Cardiac muscle cell (in vitro differentiated cells and primary cell): ENCODE data around the gene BHLHA15. TPM values are rescaled to one million over a fixed set of nuclear protein-coding genes. Genes with fewer than 3 reads are reported as not detected.

Experiments
- DNase-seq, 2 donors: peaks; one replicate each; pipeline versions ENCODE4 v3.0.0 to v3.0.0-alpha.2; 2010 to 2017; ENCODE audit warnings: low read depth in 1 of 2, low spot score in 1 of 2
- H3K27ac ChIP-seq: fragments of 200-600 bp; sonication (generic); 2 replicates; pipeline ENCODE4 v1.5.1; 2016
- H3K27me3 ChIP-seq: fragments of 200-600 bp; sonication (generic); 2 replicates; pipeline ENCODE4 v1.6.0; 2016; ENCODE audit warnings: control low read depth
- H3K36me3 ChIP-seq: fragments of 200-600 bp; sonication (generic); 2 replicates; pipeline ENCODE4 v1.5.1; 2016; ENCODE audit warnings: control low read depth
- H3K4me1 ChIP-seq: fragments of 200-600 bp; sonication (generic); 2 replicates; pipeline ENCODE4 v1.8.1; 2017; ENCODE audit warnings: low read depth, mild to moderate bottlenecking, mixed run types
- H3K4me3 ChIP-seq: fragments of 200-600 bp; sonication (generic); 2 replicates; pipeline ENCODE4 v1.5.1; 2016; ENCODE audit warnings: mild to moderate bottlenecking
- H3K9me3 ChIP-seq: fragments of 200-600 bp; sonication (generic); 2 replicates; pipeline ENCODE4 v1.5.1; 2017; ENCODE audit warnings: low read depth, mild to moderate bottlenecking, control low read depth
- CTCF ChIP-seq: IDR thresholded peaks from 2 replicates; pipeline ENCODE4 v1.5.1; 2012; ENCODE audit warnings: low read depth, mild to moderate bottlenecking, low read length
- polyA plus RNA-seq: library from polyadenylated mRNA; unstranded; fragments of >200 nt; fragmentation: Nextera tagmentation; extraction: Ambion mirVana; gene quantifications from 2 replicates; pipeline ENCODE4 v1.2.1, GENCODE V29; 2016
- total RNA-seq: library from RNA; depleted of rRNA; stranded (reverse); fragments of >200 nt; gene quantifications from 2 replicates; pipeline ENCODE4 v1.2.3, GENCODE V29; 2016

BHLHA15 gene
- 2.2 TPM in 1 of 2 replicates, not detected in the other for total RNA-seq
- polyA plus RNA-seq = 0.44 TPM in 1 of 2 replicates, not detected in the other

DNA sequence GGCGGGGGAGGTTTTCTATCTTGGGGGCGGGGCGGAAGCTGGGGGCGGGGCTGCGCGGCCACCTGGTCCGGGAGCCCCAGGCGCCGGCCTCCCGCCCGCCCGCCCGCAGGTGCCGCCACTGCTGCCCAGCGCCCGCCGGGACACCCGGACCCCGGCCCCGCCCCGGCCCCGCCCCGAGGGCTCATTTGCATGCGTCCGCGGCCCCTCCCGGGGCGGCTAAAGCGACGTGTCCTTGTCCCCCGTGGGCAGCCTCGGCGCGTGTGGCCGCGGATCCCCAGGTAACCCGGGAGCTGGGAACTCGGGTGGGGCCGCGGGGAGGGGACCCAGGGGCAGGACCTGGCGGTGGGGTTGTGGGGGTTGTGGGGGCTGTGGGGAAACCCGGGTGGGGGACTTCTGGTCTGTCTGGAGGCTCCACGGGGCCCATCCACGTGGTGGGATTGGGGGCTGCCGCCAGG, at the start of gene BHLHA15:
TSS of gene BHLHA15 (plus strand) at position 219 of the 455 bp plus-strand sequence. CDS start 871 bp downstream, outside the sequence.
- DNase-seq = peak in 1 of 2 donors; percentile 41
- TF ChIP-seq CTCF = no peak
- H3K36me3 ChIP-seq = peaks cover 5% of the 10 kb centered on the region

DNA sequence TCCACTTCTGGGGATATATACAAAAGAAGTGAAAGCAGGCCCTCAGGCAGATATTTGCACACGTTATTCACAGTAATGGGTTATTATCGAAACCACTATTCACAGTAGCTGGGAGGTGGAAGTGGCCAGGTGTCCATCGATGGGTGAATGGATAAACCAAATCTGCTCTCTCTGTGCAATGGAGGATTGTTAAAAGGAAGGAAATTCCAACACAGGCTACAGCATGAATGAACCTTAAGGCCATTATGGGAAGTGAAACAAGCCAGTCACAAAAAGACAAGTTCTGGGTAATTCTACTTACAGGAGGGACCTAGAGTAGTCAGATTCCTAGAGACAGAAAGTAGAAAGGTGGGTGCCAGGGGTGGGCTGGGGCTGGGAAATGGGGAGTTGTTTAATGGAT, 48.5 kb upstream of the BHLHA15 start:
- no peaks in the 10 kb centered on the region for H3K36me3 ChIP-seq
- no peak for TF ChIP-seq CTCF
- peaks cover 10% of the 10 kb centered on the region for H3K4me1 ChIP-seq
- H3K4me3 ChIP-seq = no peak overlapping the region
- H3K27me3 ChIP-seq = no peaks in the 10 kb centered on the region
- H3K9me3 ChIP-seq = no peaks in the 10 kb centered on the region
- no peak for DNase-seq
- no peak overlapping the region for H3K27ac ChIP-seq

More for the DNA sequence above, at the start of gene BHLHA15:
- Histone ChIP-seq H3K4me3 (peak within 1 kb of the TSS; percentile 32), H3K9me3 (no peaks in the 10 kb centered on the region), H3K4me1 (no peaks in the 10 kb centered on the region), H3K27me3 (peaks cover 5% of the 10 kb centered on the region), H3K27ac (no peak within 1 kb of the TSS)

- H3K36me3 ChIP-seq = no peaks in the 10 kb centered on the region
- H3K27me3 ChIP-seq = no peaks in the 10 kb centered on the region
- peaks cover 10% of the 10 kb centered on the region for H3K4me1 ChIP-seq
- peak overlapping the region; percentile 71 for H3K27ac ChIP-seq
- no peak for DNase-seq
- no peaks in the 10 kb centered on the region for H3K9me3 ChIP-seq
- no peak for TF ChIP-seq CTCF
- no peak overlapping the region for H3K4me3 ChIP-seq
Observed at GRCh38 chr7:98163269-98163668, 48.0 kb upstream of the BHLHA15 start.

DNA sequence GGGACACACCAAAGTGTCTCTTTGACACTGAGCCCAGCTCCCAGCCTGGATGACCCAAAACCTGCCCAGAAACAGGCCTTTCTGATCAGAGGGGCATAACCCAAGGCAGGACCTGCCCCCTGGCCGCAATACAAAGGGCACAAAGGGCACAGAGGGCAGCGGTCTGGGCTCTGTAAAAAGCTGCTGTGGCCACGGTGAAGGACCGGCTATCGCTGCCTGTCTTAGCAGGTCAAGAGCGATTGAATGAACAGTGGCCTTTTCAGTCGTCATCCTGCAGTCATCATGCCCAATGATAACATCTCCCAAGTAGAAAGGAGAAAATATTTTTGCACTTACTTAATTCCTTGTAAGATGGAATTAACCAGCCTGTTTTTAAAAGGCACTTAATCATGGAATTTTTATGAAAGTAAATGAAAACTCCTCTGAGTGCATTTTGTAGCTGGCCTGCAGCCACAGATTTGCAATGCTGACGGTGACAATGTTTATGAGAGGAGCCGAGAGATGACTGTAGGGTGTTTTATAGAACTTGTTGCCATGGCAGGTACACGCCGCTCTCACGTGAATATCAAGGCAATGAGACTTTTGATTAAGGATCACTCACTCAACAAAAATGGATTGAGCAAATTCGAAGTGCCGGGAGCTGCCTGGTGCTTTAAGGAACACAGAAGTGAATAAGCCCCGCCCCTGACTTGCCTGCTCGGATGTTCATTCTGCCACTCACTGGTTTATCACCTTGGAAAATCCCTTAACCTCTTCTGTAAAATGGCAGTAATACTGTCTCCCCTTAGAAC, 47.3 kb upstream of the BHLHA15 start:
- Histone ChIP-seq H3K27ac (peak overlapping the region; percentile 71), H3K4me3 (no peak overlapping the region), H3K9me3 (no peaks in the 10 kb centered on the region), H3K27me3 (no peaks in the 10 kb centered on the region), H3K36me3 (no peaks in the 10 kb centered on the region), H3K4me1 (peaks cover 10% of the 10 kb centered on the region)
- DNase-seq = peak; percentile 17 to 30
- TF ChIP-seq CTCF = no peak

DNA sequence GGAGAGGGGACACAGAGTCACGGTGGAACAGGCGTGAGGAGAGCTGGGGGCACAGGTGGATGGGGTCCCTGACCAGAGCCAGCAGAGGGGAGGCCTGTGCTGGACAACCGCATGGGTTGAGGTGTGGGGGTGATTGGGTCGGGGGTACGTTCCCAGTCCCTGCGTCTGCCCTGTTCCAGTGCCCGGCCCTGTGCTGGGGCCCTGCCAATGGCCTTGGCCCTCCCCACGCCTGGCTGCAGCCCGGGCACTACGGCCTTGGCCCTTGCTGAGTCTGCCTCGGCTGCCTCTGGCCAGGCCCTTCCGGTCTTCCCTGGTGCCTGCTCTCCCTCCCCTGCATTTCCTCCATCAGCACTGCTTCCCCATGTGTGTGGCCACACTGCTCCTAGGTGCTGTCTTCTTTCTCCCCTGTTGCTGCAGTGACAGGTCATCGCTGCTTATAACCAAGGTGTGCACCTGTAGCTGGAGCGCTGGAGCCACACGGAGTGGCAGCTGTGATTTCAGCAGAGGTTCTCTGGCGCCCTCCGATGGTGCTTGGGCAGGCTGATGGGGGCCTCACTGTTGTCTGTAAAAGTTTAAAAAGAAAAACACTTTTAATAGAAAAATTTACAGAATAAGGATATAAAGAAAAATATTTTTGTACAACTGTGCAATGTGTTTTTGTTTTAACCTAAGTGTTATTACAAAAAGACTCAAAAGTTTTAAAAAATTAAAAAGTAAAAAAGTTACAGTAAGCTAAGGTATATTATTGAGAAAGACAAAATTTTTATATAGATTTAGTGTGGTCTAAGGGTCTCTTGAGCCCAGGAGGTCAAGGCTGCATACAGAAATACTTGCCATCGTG, 45.2 kb upstream of the BHLHA15 start:
- Histone ChIP-seq H3K4me3 (no peak overlapping the region), H3K36me3 (no peaks in the 10 kb centered on the region), H3K27me3 (no peaks in the 10 kb centered on the region), H3K9me3 (no peaks in the 10 kb centered on the region), H3K27ac (no peak overlapping the region), H3K4me1 (peaks cover 10% of the 10 kb centered on the region)
- DNase-seq = peak; percentile 37 to 63
- peak; percentile 74 for TF ChIP-seq CTCF
